Left ventricle myocardium inferior (tissue), 1 donor: ENCODE measurements around the gene MET. TPM values are rescaled to one million over a fixed set of nuclear protein-coding genes. Genes with fewer than 3 reads are reported as not detected.
A peak's percentile ranks its signal among the peaks of the same experiment; 100 is the strongest.
"Not testable (repeated sequence)": the region's sequence is repeated elsewhere in the genome, so short reads cannot be mapped to it uniquely, and the experiment has no call there.

ENCODE experiments used
- DNase-seq: peaks from one replicate; pipeline ENCODE4 v3.0.0-alpha.2; 2020
- H3K27ac ChIP-seq: fragments of 200-600 bp; replicated peaks from 2 replicates; pipeline ENCODE4 v1.8.0; 2021
- H3K27me3 ChIP-seq: fragments of 200-600 bp; 2 replicates; pipeline ENCODE4 v1.8.0; 2021; ENCODE audit warnings: low read depth
- H3K36me3 ChIP-seq: fragments of 200-600 bp; 2 replicates; pipeline ENCODE4 v1.8.0; 2021
- H3K4me1 ChIP-seq: fragments of 200-600 bp; 2 replicates; pipeline ENCODE4 v1.8.0; 2021
- H3K4me3 ChIP-seq: fragments of 200-600 bp; 2 replicates; pipeline ENCODE4 v1.8.0; 2021; ENCODE audit warnings: mild to moderate bottlenecking, moderate library complexity
- H3K9me3 ChIP-seq: fragments of 200-600 bp; replicated peaks from 2 replicates; pipeline ENCODE4 v1.8.0; 2021
- intact Hi-C: fragments of 100-400 bp; cut with micrococcal nuclease; formaldehyde crosslinking; loops from one replicate; pipeline ENCODE4 v1.11.0; 2022
- total RNA-seq: library from RNA; stranded (reverse); fragmentation: NEBNext Ultra II Directional; extraction: Animal tissue kit (Norgen Biotek cat#: 25700); gene quantifications from one replicate; pipeline ENCODE4 v1.2.1, GENCODE V29; 2021
- TF ChIP-seq, protein P1 (sequence below): fragments of 200-600 bp; IDR thresholded peaks from 2 replicates; pipeline ENCODE4 v1.8.0; 2021; ENCODE audit warnings: antibody characterized with exemption, mild to moderate bottlenecking, borderline replicate concordance
- donor health status: DM: no; HTN: yes; CAD: no; lungs with severe emphysema.

The MET gene
- total RNA-seq, 1 donor from 2014 or later, result 13.1 TPM

DNA sequence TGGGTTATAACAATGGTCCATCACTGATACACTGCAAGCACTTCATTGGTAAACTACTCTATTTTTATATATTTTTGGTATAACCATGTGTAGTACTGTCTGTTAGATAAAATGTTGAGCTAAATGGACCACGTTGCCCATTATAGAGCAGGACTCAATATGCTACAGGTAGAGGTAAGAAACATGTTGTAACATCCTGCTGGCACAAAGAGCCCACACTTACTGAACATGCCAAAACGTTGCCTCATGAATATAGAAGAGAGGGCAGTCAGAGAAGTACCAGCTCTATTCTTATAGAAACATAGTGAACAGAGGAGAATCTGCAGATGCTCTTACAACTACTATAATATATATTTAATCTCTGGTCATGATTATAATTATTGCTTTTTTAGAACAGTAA lies 18.4 kb upstream of the MET start:
- intact Hi-C loops, result no loop called here
- no peaks in the 10 kb centered on the region for H3K9me3 ChIP-seq

DNA sequence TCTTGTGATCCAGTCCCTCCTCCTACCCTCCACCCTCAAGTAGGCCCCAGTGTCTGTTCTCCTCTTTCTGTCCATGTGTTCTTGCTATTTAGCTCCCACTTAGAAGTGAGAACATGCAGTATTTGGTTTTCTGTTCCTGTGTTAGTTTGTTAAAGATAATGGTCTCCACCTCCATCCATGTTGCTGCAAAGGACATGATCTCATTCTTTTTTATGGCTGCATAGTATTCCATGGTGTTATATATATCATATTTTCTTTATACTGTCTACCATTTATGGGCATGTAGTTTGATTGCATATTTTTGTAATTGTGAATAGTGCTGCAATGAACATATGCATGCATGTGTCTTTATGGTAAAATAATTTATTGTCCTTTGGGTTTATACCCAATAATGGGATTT lies 12.7 kb upstream of the MET start:
- H3K4me3 ChIP-seq, H3K9me3 ChIP-seq, H3K4me1 ChIP-seq, H3K36me3 ChIP-seq, H3K27me3 ChIP-seq, intact Hi-C loops, H3K27ac ChIP-seq, DNase-seq: not testable (repeated sequence)

More for the DNA sequence above, 18.4 kb upstream of the MET start:
- DNase-seq, result no peak
- H3K36me3 ChIP-seq, result no peaks in the 10 kb centered on the region
- no peaks in the 10 kb centered on the region for H3K27me3 ChIP-seq
- no peak overlapping the region for H3K4me3 ChIP-seq
- TF ChIP-seq, protein P1, sequence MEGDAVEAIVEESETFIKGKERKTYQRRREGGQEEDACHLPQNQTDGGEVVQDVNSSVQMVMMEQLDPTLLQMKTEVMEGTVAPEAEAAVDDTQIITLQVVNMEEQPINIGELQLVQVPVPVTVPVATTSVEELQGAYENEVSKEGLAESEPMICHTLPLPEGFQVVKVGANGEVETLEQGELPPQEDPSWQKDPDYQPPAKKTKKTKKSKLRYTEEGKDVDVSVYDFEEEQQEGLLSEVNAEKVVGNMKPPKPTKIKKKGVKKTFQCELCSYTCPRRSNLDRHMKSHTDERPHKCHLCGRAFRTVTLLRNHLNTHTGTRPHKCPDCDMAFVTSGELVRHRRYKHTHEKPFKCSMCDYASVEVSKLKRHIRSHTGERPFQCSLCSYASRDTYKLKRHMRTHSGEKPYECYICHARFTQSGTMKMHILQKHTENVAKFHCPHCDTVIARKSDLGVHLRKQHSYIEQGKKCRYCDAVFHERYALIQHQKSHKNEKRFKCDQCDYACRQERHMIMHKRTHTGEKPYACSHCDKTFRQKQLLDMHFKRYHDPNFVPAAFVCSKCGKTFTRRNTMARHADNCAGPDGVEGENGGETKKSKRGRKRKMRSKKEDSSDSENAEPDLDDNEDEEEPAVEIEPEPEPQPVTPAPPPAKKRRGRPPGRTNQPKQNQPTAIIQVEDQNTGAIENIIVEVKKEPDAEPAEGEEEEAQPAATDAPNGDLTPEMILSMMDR, result no peak
- peaks cover 20% of the 10 kb centered on the region for H3K4me1 ChIP-seq
- peak overlapping the region; percentile 8 for H3K27ac ChIP-seq

DNA sequence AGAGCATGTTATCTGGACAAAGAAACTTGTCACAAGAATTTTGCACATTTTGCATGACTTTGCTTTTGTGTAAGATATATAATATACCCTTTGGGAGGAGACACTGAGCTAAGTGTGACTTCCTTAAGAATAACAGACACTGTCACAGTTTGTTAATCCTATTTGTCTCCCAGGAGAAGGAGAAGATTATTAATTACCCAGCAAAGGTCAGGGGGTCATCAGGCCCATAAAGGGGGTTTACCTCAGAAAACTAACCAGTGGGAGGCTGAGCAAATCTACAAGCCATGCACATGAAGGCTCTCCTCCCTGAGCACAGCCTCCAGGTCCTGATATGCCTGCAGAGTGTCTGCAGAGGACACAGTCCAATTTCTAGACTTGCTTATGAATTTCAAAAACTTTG lies 10.1 kb upstream of the MET start:
- DNase-seq, result no peak
- H3K4me3 ChIP-seq, result no peak overlapping the region
- intact Hi-C loops, result no loop called here
- no peaks in the 10 kb centered on the region for H3K27me3 ChIP-seq
- H3K36me3 ChIP-seq, result no peaks in the 10 kb centered on the region
- TF ChIP-seq, protein P1, result no peak
- H3K9me3 ChIP-seq, result no peaks in the 10 kb centered on the region
- H3K4me1 ChIP-seq, result peaks cover 8% of the 10 kb centered on the region
- no peak overlapping the region for H3K27ac ChIP-seq

DNA sequence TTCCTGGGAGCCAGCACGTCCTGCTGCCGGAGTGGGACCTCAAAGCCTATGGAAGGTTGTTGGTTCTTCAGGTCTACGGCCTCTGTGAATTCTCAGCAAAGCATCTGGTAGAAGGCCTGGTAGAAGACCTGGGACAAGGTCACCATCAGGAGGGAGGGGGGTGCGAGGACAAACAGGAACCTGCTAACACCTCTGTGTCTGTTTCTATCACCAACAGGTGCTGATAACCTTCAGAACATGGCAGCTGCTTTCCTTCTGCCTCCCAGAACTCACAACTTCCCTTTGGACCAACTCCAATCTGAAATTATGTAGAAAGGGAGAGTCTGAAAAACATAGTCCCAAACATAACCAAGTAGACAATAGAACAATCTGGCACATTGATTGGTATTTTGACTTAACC lies 8.3 kb upstream of the MET start:
- intact Hi-C loops, result no loop called here
- Histone ChIP-seq H3K4me3 (no peak overlapping the region), H3K27ac (peak overlapping the region; percentile 45), H3K27me3 (no peaks in the 10 kb centered on the region), H3K9me3 (no peaks in the 10 kb centered on the region), H3K36me3 (no peaks in the 10 kb centered on the region), H3K4me1 (peaks cover 22% of the 10 kb centered on the region)
- TF ChIP-seq, protein P1, result no peak
- DNase-seq, result no peak

DNA sequence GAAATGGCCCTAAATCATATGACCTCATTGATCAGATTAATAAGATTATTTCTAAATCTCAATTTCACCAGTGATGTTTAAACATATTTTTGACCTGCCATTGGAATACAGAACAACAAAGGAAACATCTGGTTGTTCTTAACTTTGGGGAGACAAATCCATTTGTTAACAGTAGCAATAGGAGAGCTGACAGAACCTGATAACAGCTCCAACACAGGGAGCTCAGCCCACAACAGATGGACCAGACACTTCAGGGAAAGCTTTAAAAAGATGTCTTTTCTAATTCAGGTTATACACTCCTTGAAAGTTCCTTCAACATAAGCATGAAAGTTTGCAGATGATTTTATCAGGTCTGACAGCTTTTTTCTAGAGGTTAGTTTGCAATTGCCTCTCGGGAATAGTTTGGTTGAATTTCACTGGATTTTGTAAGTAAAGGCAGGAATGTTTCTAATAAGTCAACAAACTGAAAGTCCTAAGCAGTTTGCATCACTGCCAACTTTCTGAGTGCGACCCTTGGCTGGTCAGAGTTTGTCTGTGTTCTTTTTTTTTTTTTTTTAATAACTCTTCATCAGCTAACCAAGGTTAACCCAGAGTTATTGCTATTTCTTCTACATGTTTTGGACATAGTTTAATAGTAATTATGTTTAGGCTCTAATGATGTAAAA lies 6.5 kb upstream of the MET start:
- Histone ChIP-seq H3K36me3 (no peaks in the 10 kb centered on the region), H3K27ac (no peak overlapping the region), H3K9me3 (peaks cover 4% of the 10 kb centered on the region), H3K4me3 (no peak overlapping the region), H3K27me3 (no peaks in the 10 kb centered on the region), H3K4me1 (peaks cover 25% of the 10 kb centered on the region)
- DNase-seq, result no peak
- intact Hi-C loops, result no loop called here
- TF ChIP-seq, protein P1, result no peak

DNA sequence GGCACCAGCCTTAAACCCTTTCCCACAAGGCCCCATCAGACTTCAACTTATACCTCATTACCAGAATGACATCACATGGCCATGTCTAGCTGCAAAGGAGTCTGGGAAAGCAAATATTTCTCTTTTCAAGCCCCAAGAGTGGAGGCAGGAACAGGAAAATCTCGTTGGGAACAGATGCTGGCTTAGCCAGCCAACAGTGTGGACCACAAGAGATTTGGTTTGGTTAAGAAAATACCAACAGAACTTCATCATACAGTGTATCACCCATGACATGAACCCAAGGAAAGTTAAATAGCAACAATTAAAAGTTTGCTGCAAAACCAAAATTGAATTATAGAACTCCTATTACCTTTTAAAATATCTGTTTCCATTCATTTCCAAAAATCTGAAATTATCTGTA lies 2.2 kb upstream of the MET start:
- Histone ChIP-seq H3K27me3 (peaks cover 7% of the 10 kb centered on the region), H3K4me3 (no peak overlapping the region), H3K4me1 (peaks cover 48% of the 10 kb centered on the region), H3K36me3 (no peaks in the 10 kb centered on the region), H3K9me3 (peaks cover 4% of the 10 kb centered on the region), H3K27ac (no peak overlapping the region)
- TF ChIP-seq, protein P1, result no peak
- DNase-seq, result no peak
- intact Hi-C loops, result loop anchor here (5.0 kb wide), 1 partner anchor 138 kb away; no protein-coding TSS in a partner anchor
